Right lobe of liver (tissue), 4 donors: Measurements from ENCODE around the gene DACT3.

Source experiments
- POLR2A ChIP-seq: fragments of 450-650 bp; IDR thresholded peaks from one replicate; pipeline ENCODE4 v1.6.1; 2017; ENCODE audit warnings: antibody characterized with exemption, mild to moderate bottlenecking
- TF ChIP-seq, protein P1 (sequence below), 4 donors: fragments of 200-600 bp in 3 of 4; fragments of 450-650 bp in 1 of 4; IDR thresholded peaks; one replicate each; pipeline versions ENCODE4 v1.5.1 to v1.8.0; 2016 to 2022; ENCODE audit warnings: antibody characterized with exemption in 4 of 4, mild to moderate bottlenecking in 2 of 4
- donor health status: DM: no; HTN: no; CAD: no.
- donor health status: DM: no; HTN: no; CAD: no.
- donor health status: DM: no; HTN: yes; CAD: no.

DNA sequence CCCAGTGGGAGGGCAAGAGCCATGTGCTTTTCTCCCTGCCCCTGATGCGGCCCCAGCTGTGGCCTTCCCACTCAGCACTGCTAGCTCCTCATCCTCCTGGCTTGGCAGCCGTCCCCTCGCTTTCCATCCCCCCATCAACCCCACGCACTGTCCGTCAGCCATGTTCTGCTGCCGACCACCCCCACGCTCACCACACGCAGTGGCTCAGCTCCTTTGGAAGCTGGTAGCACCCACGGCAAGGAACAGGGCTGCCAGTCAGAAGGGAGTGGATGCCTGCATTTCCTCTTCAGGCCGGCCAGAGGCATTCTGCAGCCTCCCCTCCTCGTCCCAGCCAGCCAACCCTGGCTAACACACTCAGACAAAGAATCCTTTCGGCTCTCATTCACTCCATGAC is 53.5 kb downstream of the DACT3 start:
- TF ChIP-seq, protein P1, sequence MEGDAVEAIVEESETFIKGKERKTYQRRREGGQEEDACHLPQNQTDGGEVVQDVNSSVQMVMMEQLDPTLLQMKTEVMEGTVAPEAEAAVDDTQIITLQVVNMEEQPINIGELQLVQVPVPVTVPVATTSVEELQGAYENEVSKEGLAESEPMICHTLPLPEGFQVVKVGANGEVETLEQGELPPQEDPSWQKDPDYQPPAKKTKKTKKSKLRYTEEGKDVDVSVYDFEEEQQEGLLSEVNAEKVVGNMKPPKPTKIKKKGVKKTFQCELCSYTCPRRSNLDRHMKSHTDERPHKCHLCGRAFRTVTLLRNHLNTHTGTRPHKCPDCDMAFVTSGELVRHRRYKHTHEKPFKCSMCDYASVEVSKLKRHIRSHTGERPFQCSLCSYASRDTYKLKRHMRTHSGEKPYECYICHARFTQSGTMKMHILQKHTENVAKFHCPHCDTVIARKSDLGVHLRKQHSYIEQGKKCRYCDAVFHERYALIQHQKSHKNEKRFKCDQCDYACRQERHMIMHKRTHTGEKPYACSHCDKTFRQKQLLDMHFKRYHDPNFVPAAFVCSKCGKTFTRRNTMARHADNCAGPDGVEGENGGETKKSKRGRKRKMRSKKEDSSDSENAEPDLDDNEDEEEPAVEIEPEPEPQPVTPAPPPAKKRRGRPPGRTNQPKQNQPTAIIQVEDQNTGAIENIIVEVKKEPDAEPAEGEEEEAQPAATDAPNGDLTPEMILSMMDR (IDR thresholded peaks at IDR 0.05), result no peak
- TF ChIP-seq POLR2A, result no peak
